Upper lobe of left lung (tissue), 4 donors: ENCODE data around the gene MUC13.
A peak's percentile ranks its signal among the peaks of the same experiment; 100 is the strongest.

Source experiments
- EP300 ChIP-seq, 4 donors: sonication (generic); formaldehyde crosslinking; IDR thresholded peaks; one replicate each; pipeline ENCODE4 v1.5.1; 2017; ENCODE audit warnings: antibody characterized with exemption in 4 of 4, control low read depth in 2 of 4
- POLR2A ChIP-seq, 4 donors: fragments of 450-650 bp; IDR thresholded peaks; one replicate each; pipeline ENCODE4 v1.5.1; 2016 to 2017; ENCODE audit warnings: antibody characterized with exemption in 4 of 4, mild to moderate bottlenecking in 2 of 4
- POLR2AphosphoS5 ChIP-seq, 2 donors: sonication (generic); formaldehyde crosslinking; IDR thresholded peaks; one replicate each; pipeline ENCODE4 v1.5.1; 2017; ENCODE audit warnings: antibody characterized with exemption in 2 of 2
- TF ChIP-seq, protein P1 (sequence below), 6 experiments: fragments of 450-650 bp in 4 of 6; fragments of 200-600 bp in 2 of 6; sonication (generic) in 2 of 6; IDR thresholded peaks; one replicate each; pipeline ENCODE4 v1.5.1; 2016 to 2019; ENCODE audit warnings: antibody characterized with exemption in 6 of 6

DNA sequence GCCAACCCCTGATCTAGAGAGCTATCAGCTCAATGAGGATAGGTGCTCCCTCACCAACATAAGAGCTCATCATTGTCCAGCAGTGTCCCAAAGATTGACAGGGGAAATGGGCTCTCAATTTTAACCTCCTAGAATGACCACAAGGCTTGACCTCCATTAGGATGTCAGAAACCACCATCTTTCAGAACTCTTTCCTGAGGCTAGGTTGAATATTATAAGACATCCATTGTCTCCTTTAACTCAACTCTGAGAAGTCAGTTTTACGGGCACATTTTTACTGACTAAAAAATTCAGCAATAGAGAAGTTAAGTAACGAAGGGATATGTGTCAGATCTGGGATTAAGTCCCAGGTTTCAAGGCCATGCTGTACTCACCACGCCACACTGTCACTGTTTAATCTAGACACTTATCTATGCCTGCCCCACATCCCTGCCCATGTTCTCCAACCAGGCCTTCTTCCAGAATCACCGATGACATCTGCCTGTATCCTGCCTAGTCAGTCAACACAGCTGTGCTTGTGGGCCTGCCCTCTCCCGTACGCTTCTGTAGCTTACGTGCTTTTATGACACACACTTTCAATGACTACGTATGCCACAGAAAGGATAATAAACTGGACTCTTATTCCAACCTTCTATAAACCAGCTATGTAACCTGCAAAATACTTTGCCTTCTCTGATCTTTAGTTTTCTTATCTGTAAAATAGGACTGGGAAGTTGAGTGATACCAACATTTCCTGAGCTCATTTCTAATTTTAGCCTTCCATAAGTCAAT is 17.1 kb upstream of the MUC13 start:
- TF ChIP-seq, protein P1, sequence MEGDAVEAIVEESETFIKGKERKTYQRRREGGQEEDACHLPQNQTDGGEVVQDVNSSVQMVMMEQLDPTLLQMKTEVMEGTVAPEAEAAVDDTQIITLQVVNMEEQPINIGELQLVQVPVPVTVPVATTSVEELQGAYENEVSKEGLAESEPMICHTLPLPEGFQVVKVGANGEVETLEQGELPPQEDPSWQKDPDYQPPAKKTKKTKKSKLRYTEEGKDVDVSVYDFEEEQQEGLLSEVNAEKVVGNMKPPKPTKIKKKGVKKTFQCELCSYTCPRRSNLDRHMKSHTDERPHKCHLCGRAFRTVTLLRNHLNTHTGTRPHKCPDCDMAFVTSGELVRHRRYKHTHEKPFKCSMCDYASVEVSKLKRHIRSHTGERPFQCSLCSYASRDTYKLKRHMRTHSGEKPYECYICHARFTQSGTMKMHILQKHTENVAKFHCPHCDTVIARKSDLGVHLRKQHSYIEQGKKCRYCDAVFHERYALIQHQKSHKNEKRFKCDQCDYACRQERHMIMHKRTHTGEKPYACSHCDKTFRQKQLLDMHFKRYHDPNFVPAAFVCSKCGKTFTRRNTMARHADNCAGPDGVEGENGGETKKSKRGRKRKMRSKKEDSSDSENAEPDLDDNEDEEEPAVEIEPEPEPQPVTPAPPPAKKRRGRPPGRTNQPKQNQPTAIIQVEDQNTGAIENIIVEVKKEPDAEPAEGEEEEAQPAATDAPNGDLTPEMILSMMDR (IDR thresholded peaks at IDR 0.05), result no peak
- TF ChIP-seq POLR2AphosphoS5 (IDR thresholded peaks at IDR 0.05), result no peak
- TF ChIP-seq EP300 (IDR thresholded peaks at IDR 0.05), result peak in 1 of 4 donors; percentile 4
- TF ChIP-seq POLR2A (IDR thresholded peaks at IDR 0.05), result no peak
